SK-N-SH treated with all-trans-retinoic acid at 6 μM for 48 hours (cell line): ENCODE data around the gene KHSRP.

Experiments
- ATAC-seq: fragments of 200-7000 bp; cut with Tn5 transposase; 3 replicates; pipeline ENCODE4 v1.9.1; 2020; ENCODE audit warnings: mild to moderate bottlenecking, moderate library complexity
- ARNTL ChIP-seq: fragments of 450-650 bp; formaldehyde crosslinking; IDR thresholded peaks from 2 replicates; pipeline ENCODE4 v1.5.0; 2020; ENCODE audit warnings: low read depth, mild to moderate bottlenecking, moderate library complexity, borderline replicate concordance
- BACH2 ChIP-seq: fragments of 250-450 bp; sonication (Bioruptor Pico); IDR thresholded peaks from 2 replicates; pipeline ENCODE4 v1.9.0; 2021; ENCODE audit warnings: mild to moderate bottlenecking, borderline replicate concordance
- CREB5 ChIP-seq: fragments of 250-450 bp; sonication (Bioruptor Pico); IDR thresholded peaks from 2 replicates; pipeline ENCODE4 v1.5.1; 2020; ENCODE audit warnings: low read depth, mild to moderate bottlenecking, moderate library complexity
- CSDC2 ChIP-seq: fragments of 250-450 bp; sonication (Bioruptor Pico); IDR thresholded peaks from 2 replicates; pipeline ENCODE4 v1.5.0; 2020; ENCODE audit warnings: mild to moderate bottlenecking, moderate library complexity
- CSRNP3 ChIP-seq: fragments of 250-450 bp; sonication (Bioruptor Pico); IDR thresholded peaks from 2 replicates; pipeline ENCODE4 v1.5.1; 2021; ENCODE audit warnings: mild to moderate bottlenecking, moderate library complexity
- ESRRG ChIP-seq: fragments of 250-450 bp; sonication (Bioruptor Pico); IDR thresholded peaks from 2 replicates; pipeline ENCODE4 v1.6.1; 2021; ENCODE audit warnings: mild to moderate bottlenecking
- ISL1 ChIP-seq: fragments of 250-450 bp; sonication (Bioruptor Pico); IDR thresholded peaks from 2 replicates; pipeline ENCODE4 v2.1.2; 2022; ENCODE audit warnings: mild to moderate bottlenecking, moderate library complexity
- OSR1 ChIP-seq: fragments of 250-450 bp; sonication (Bioruptor Pico); IDR thresholded peaks from 2 replicates; pipeline ENCODE4 v1.8.0; 2022; ENCODE audit warnings: moderate library complexity, mild to moderate bottlenecking, inconsistent platforms
- POU6F1 ChIP-seq: fragments of 250-450 bp; sonication (Bioruptor Pico); IDR thresholded peaks from 2 replicates; pipeline ENCODE4 v1.8.0; 2021; ENCODE audit warnings: low read depth, mild to moderate bottlenecking, moderate library complexity, borderline replicate concordance
- PPARA ChIP-seq: fragments of 250-450 bp; sonication (Bioruptor Pico); IDR thresholded peaks from 2 replicates; pipeline ENCODE4 v1.5.0; 2020; ENCODE audit warnings: mild to moderate bottlenecking, borderline replicate concordance
- SNAI2 ChIP-seq: fragments of 250-450 bp; sonication (Bioruptor Pico); IDR thresholded peaks from 2 replicates; pipeline ENCODE4 v1.5.0; 2020; ENCODE audit warnings: mild to moderate bottlenecking, moderate library complexity
- TCF4 ChIP-seq: fragments of 250-450 bp; sonication (Bioruptor Pico); IDR thresholded peaks from 2 replicates; pipeline ENCODE4 v1.8.0; 2021; ENCODE audit warnings: mild to moderate bottlenecking, moderate library complexity, borderline replicate concordance
- TOX ChIP-seq: fragments of 250-450 bp; sonication (Bioruptor Pico); IDR thresholded peaks from 2 replicates; pipeline ENCODE4 v1.8.0; 2021; ENCODE audit warnings: mild to moderate bottlenecking, moderate library complexity, borderline replicate concordance
- TSHZ2 ChIP-seq: fragments of 250-450 bp; sonication (Bioruptor Pico); IDR thresholded peaks from 2 replicates; pipeline ENCODE4 v1.5.0; 2020; ENCODE audit warnings: mild to moderate bottlenecking, moderate library complexity
- ZC3H10 ChIP-seq: fragments of 250-450 bp; sonication (Bioruptor Pico); IDR thresholded peaks from 2 replicates; pipeline ENCODE4 v1.5.1; 2021; ENCODE audit warnings: mild to moderate bottlenecking, moderate library complexity
- ZFP3 ChIP-seq: fragments of 250-450 bp; sonication (Bioruptor Pico); IDR thresholded peaks from 2 replicates; pipeline ENCODE4 v1.5.0; 2020; ENCODE audit warnings: mild to moderate bottlenecking, moderate library complexity
- ZFP30 ChIP-seq: fragments of 450-650 bp; formaldehyde crosslinking; IDR thresholded peaks from 2 replicates; pipeline ENCODE4 v1.5.0; 2022; ENCODE audit warnings: mild to moderate bottlenecking, moderate library complexity
- ZNF565 ChIP-seq: fragments of 450-650 bp; formaldehyde crosslinking; conservative IDR thresholded peaks from 2 replicates; pipeline ENCODE4 v1.5.0; 2020; ENCODE audit warnings: low read depth, mild to moderate bottlenecking, moderate library complexity
- ZNF70 ChIP-seq: fragments of 450-650 bp; formaldehyde crosslinking; IDR thresholded peaks from 2 replicates; pipeline ENCODE4 v1.5.0; 2020; ENCODE audit warnings: mild to moderate bottlenecking, moderate library complexity
- ZNF8 ChIP-seq: fragments of 450-650 bp; formaldehyde crosslinking; IDR thresholded peaks from 2 replicates; pipeline ENCODE4 v1.5.0; 2020; ENCODE audit warnings: mild to moderate bottlenecking, moderate library complexity

The KHSRP gene

GRCh38 chr19:6450166-6450565 is 25.6 kb upstream of the KHSRP start:
- TF ChIP-seq ZNF8 (CRISPR knock-in tag) (no peak), PPARA (CRISPR knock-in tag) (no peak), ZNF565 (no peak), TOX (CRISPR knock-in tag) (no peak), OSR1 (CRISPR knock-in tag) (no peak), CSRNP3 (CRISPR knock-in tag) (no peak), ESRRG (no peak), ISL1 (CRISPR knock-in tag) (no peak)
- no peak for ATAC-seq

GRCh38 chr19:6448045-6448444 is 23.4 kb upstream of the KHSRP start:
- ATAC-seq: no peak
- no peak for TF ChIP-seq ARNTL
- TF ChIP-seq CREB5 (CRISPR knock-in tag): no peak
- TF ChIP-seq ZFP3 (CRISPR knock-in tag): no peak
- no peak for TF ChIP-seq TOX (CRISPR knock-in tag)
- TF ChIP-seq POU6F1: no peak
- no peak for TF ChIP-seq SNAI2 (CRISPR knock-in tag)
- TF ChIP-seq ZNF70 (CRISPR knock-in tag): no peak
- no peak for TF ChIP-seq CSDC2 (CRISPR knock-in tag)
- TF ChIP-seq BACH2 (CRISPR knock-in tag): no peak

GRCh38 chr19:6446452-6446851 is 21.8 kb upstream of the KHSRP start:
- TF ChIP-seq ZFP3 (CRISPR knock-in tag): no peak
- TF ChIP-seq, all 23 proteins: peak for 0
- ATAC-seq: no peak

GRCh38 chr19:6443986-6444385 is 19.4 kb upstream of the KHSRP start:
- no peak for TF ChIP-seq TCF4 (CRISPR knock-in tag)
- no peak for TF ChIP-seq ZC3H10 (CRISPR knock-in tag)
- TF ChIP-seq CREB5 (CRISPR knock-in tag): no peak
- TF ChIP-seq TSHZ2 (CRISPR knock-in tag): no peak
- no peak for TF ChIP-seq ZNF8 (CRISPR knock-in tag)
- no peak for TF ChIP-seq ZNF565
- TF ChIP-seq CSRNP3 (CRISPR knock-in tag): no peak
- no peak for TF ChIP-seq BACH2 (CRISPR knock-in tag)
- TF ChIP-seq ZFP30 (CRISPR knock-in tag): no peak
- no peak for TF ChIP-seq ESRRG
- TF ChIP-seq ISL1 (CRISPR knock-in tag): no peak
- ATAC-seq: no peak
